B cell (primary cell): ENCODE results near the gene ZNF730.

ENCODE experiments used
- EZH2 ChIP-seq: IDR thresholded peaks from 2 replicates; pipeline ENCODE4 v1.6.1; 2012; ENCODE audit warnings: borderline replicate concordance, low read depth, mild to moderate bottlenecking, moderate library complexity, low read length; ENCODE audit not compliant: insufficient read depth, poor library complexity, severe bottlenecking
- TF ChIP-seq, protein P1 (sequence below): fragments of 200-600 bp; IDR thresholded peaks from one replicate; pipeline ENCODE4 v1.8.0; 2022; ENCODE audit warnings: antibody characterized with exemption, mild to moderate bottlenecking

- TF ChIP-seq, protein P1, sequence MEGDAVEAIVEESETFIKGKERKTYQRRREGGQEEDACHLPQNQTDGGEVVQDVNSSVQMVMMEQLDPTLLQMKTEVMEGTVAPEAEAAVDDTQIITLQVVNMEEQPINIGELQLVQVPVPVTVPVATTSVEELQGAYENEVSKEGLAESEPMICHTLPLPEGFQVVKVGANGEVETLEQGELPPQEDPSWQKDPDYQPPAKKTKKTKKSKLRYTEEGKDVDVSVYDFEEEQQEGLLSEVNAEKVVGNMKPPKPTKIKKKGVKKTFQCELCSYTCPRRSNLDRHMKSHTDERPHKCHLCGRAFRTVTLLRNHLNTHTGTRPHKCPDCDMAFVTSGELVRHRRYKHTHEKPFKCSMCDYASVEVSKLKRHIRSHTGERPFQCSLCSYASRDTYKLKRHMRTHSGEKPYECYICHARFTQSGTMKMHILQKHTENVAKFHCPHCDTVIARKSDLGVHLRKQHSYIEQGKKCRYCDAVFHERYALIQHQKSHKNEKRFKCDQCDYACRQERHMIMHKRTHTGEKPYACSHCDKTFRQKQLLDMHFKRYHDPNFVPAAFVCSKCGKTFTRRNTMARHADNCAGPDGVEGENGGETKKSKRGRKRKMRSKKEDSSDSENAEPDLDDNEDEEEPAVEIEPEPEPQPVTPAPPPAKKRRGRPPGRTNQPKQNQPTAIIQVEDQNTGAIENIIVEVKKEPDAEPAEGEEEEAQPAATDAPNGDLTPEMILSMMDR = no peak
- TF ChIP-seq EZH2 = no peak
These were observed 21.4 kb upstream of the ZNF730 start for GRCh38 chr19:23095418-23095817.
